HG03457 (cell line): ENCODE measurements around the gene SAMD3.
"Not testable (repeated sequence)": the region's sequence is repeated elsewhere in the genome, so short reads cannot be mapped to it uniquely, and the experiment has no call there.

Source experiments
- ATAC-seq: cut with Tn5 transposase; IDR thresholded peaks from one replicate; pipeline ENCODE4 v1.9.1; 2021; ENCODE audit warnings: moderate number of reproducible peaks; ENCODE audit not compliant: unreplicated experiment

Gene SAMD3

DNA sequence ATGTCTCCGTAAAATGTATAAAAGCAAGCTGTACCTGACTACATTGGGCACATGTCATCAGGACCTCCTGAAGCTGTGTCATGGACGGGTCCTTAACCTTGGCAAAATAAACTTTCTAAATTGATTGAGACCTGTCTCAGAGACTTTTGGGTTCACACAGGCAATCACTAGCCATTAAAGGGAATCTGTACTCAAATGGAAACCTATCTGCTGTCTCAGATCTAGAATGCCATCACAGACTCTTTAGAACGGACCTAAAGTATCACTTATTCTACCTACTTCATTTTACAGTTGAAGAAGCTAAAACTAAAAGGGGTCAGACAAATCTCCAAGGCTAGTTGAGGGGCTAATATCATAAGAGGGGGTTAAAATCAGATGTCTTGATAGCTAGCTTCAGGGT is 11.1 kb downstream of the SAMD3 start:
- no peak for ATAC-seq

DNA sequence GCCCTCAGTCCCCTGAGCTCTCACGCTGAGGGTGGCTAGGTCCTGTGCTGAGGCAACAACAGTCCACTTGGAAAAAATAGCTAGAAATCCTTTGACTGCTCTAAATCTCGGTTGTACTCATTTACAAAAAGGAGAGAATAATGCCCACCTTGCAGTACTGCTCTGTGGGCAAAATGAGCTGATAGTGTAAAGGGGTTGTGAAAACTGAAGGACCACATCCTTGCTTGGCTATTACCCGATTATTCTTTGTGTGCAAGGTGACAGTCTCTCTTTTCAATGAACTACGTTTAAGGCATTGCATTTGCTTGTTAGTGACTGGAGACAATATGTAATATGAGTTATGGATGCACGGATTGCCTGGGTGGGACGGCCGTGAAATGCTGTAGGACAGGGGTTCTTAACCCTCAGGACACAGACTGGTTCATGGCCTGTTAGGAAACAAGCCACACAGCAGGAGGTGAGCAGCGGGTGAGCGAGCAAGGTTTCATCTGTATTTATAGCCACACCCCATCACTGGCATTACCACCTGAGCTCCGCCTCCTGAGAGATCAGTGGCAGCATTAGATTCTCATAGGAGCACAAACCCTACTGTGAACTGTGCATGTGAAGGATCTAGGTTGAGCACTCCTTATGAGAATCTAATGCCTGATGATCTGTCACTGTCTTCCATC is 14.6 kb downstream of the SAMD3 start:
- ATAC-seq: no peak

DNA sequence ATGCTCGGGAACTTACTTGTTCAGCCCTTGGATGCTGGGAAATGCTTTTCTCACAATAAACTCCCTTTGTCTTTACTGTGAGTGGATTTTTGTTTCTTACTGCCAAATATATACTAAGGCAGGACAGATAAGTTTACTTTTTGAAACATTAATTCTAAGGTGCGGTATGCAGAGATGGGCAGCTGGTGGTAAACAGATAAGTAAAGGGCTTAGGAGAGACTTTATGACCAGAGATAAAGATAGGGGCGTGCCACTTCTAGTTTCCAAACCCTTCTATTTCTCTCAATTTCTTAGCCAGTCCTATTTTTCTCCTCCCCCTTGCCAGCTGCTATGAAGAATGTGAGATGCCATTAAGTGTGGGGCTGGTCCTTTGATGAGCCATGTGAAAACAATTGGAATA is 16.3 kb downstream of the SAMD3 start:
- ATAC-seq: no peak

DNA sequence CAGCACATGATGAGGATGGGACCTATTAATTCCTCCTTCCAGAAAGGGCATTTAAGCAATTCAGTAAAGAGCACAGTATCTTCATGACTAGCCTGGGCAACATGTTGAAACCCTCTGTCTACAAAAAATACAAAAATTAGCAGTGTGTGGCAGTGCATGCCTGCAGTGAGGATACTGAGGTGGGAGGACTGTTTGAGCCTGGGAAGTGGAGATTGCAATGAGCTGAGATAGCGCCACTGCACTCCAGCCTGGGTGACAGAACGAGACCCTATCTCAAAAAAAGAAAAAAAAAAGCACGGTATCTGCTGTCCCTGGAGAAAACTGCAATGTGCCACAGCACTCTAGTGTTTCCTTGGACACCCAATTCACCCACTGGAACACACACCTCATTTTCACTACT is 18.4 kb downstream of the SAMD3 start:
- ATAC-seq: no peak

DNA sequence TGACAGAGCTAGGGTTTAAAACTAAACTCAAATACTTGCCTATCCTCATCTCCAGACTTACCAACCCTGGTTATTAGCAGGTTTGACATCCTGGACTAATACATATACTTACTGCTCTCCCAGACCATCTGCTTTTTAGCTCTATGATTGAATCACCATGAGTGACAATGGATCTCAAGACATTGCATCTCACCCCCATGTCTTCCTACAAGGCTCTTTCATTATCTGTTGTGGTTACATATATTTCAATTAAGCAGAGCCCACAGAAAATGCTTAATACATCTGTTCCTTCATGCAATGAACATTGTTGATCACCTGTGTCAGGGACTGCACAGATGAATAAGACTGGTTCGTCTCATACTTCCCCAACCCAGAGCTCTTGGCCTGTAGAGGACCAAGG is 19.4 kb downstream of the SAMD3 start:
- no peak for ATAC-seq

DNA sequence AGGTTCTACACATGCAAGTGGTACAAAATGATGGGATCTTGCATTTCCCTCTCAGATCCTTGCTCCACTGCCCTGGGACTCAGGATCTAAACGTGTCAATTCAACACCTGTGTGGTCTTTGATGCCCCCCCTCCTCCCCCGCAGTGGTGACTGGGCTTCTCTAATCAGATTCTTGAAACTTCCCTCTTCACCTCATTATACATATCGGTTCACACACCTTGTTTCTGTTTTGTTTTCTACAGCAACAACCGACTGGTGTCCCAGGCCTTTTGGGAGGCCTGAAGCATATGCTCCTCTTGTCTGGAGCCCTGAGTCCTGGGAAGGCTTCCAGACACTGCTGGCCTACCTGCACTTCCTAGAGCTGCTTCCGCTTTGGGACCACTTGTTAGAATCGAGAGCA is 20.0 kb downstream of the SAMD3 start:
- peak; percentile 73 for ATAC-seq

DNA sequence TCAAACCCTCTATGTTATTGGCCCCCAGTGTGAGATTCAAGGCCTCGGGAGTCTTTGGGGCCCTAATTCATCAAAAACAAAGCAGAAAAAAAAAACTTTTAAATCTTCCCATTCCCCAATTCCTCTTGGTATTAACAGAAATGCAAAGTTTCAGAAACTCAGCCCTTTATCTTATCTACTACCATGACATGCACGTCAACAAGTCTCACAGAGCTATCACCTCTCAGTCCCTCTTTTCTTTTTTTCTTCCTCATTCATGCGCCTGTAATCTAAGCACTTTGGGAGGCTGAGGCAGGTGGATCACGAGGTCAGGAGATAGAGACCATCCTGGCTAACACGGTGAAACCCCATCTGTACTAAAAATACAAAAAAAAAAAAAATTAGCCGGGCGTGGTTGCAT is 22.7 kb downstream of the SAMD3 start:
- ATAC-seq: no peak

DNA sequence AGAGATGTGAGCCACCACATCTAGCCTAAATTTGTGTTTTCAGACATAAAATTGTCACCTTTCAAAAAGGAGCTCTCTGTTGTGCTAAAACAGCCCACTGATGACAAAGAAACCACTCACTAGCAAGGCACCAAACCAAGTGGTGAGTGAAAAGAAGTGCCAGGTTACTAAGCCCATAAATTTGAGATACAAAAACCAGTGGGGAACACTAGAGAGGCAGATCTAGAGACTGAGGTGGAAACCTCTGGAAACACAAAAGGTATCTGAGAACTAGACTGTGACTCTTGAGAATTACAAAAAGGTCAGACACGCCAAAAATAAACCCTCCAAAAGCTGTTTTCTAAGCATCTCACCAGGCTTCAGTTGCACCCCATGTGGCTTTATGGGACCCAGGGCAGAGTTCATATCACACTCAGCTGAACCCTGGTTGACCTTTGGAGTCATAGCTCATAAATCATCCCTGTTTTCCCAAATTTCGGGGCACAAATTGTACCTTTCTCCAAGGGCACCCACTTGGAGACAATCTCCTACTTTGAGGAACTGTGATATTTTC is 24.2 kb downstream of the SAMD3 start:
- no peak for ATAC-seq

DNA sequence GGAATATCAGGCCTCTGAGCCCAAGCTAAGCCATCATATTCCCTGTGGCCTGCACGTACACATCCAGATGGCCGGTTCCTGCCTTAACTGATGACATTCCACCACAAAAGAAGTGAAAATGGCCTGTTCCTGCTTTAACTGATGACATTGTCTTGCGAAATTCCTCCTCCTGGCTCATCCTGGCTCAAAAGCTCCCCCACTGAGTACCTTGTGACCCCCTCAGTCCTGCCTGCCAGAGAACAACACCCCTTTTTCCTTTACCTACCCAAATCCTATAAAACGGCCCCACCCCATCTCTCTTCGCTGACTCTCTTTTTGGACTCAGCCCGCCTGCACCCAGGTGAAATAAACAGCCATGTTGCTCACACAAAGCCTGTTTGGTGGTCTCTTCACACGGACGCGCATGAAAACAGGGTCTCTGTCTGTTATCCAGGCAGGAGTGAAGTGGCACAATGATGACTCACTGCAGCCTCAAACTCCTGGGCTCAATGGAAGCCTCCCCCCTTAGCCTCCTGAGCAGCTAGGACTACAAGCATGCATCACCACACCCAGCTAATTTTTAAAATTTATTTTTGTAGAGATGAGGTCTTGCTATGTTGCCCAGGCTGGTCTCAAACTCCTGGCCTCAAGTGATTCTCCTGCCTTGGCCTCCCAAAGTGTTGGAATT is 24.8 kb downstream of the SAMD3 start:
- ATAC-seq: not testable (repeated sequence)

DNA sequence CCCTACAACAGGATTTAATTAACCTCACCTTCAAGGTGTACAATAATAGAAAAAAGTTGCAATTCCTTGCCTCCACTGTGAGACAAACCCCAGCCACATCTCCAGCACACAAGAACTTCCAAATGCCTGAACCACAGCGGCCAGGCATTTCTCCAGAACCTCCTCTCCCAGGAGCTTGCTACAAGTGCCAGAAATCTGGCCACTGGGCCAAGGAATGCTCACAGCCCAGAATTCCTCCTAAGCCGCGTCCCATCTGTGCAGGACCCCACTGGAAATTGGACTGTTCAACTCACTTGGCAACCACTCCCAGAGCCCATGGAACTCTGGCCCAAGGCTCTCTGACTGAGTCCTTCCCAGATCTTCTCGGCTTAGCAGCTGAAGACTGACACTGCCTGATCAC is 28.3 kb downstream of the SAMD3 start:
- not testable (repeated sequence) for ATAC-seq

DNA sequence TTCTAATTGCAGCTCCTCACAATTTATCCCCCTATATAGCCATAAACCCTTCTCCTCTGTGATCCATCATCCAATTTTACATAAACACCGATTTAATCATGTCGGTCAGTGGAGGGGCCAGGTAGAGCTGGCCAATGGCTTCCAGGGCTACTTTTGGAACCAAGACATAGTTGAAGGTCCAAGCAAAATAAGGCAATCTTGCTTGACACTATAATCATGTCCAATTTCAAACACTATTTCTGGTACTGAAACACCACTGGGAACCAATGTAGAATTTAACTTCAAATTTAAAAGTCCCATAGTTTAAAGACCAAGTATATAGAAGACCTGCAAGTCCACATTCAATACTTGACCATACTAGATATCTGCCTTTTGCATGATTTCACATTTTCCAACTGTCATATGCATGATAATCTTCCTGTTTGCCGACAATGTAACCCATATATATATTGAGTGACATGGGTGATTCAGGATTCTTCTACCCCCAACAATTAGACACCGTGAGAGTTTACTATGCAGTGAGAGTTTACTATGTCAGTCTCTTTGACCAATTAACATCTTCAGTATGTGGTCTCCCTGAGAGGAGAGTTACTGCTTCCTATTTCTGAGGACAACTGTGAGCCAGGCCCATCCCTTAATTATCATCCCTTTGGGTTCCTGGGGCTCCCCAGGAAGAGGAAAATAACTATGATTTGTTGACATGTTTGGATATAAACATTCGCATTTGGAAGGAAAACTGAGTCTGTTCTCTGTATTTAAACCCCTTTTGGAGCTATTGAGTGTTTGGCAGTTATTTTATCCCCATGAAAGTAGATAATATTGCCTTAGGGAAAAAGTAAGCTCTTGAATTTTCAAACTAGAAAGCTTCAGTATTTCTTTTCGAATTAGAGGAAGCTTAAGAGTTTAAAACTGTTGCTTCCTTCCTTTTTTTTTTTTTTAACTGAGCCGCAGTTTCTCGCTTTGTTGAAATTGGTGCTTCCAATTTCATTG is 31.8 kb downstream of the SAMD3 start:
- ATAC-seq: no peak

DNA sequence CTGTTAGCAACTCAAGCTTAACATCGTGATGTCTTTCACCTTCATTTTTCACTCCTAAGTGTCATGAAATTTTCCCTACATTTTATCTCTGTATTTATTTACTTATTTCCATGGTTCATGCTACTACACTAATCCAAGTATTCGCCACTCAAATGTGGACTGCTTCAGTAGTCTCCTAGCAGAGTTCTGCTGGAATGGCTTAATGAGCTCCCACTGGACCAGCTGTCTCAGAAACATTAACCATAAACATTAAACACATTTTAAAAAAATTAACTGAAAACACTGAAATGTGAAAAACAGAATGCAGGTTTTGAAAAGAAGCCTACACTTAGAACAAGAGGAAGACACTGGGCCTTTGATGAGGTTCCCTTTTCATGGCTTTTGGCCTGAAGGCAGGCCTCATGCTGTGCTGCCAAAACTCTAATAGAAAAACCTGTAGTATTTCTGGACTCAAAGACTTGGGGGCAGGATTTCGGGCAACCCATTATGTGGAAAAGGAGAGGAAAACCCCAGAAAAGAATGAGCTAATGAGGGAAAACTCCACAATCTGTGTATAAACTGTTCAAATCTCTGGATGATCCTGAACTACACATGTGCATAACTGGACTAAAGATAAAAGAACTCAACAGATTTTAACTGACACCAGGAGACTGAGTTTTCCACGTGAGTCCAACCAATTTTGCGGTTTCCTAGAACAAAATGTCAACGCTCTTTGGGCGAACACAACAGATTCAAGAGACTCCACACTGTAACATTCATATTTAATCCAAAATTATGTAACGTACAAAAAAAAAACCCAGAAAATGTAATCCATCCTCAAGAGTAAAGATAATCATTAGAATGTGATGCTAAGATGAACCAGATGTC is 33.0 kb downstream of the SAMD3 start:
- no peak for ATAC-seq

DNA sequence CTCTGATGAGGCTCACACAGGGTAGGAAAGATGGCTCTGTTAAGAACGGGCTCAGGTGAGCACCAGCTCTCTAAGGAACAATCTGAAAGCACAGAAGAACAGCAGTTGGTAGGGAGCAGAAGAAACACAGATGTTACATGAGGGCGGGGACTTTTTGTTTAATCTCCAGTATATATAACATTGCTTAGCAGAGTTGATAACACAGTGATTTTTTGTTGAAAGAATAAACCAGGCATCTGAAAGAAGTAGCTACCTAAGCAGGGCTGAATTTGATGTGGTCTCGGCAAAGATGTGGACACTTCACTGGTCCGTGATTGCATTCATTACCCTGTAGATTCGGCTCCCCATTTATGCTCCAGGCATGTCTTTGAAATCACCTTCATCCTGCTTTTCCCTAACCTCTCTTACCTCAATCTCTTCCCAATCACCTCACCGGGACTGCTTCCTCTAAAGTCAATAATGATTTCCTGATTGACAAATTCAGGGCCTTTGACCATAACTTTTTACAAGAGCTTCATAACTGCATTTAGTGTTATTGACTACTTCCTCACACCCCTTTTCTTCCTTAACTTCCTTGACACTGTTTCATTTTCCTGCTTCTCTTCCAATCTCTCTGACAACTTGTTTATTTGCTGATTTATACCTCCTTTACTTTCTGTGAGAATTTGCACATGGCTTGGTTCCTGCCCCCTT is 34.4 kb downstream of the SAMD3 start:
- no peak for ATAC-seq

DNA sequence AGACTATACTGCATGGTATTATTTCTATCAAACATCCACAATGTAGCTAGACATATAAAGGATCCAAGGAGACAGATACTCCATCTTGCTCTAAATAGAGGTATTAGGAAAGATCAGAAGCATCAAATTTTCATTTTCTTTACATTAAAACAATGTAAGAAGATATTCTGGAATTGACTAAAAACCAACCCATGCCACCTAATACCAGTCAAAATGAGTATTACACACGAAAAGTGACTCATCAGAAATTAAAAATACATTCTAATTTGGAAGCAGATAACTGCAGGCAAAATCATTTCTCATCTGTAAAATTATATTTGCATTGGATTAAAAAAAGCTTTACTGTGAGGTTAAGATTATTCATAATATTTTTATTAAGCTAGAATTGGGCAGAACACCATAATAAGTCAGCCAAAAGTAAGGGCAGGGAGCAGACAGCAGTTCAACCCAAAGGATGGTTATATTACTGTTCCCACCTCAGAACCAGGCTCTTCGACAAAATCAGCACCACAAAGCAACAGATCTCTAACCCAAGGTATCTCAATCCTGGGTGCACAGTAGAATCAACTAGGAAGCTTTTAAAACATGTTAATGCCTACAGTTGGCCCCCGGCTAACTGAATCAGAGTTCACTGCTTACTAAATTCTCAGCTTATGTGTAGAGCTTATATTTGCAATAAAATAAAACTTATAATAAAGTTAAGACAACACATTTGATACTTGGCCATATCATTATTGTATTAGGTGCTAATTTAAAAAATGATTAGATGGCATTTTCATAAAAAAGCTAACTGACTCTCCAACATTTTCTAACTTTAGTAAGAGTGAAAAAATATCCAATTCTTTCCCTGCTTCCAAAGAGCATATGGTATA is 35.2 kb downstream of the SAMD3 start:
- ATAC-seq: no peak

DNA sequence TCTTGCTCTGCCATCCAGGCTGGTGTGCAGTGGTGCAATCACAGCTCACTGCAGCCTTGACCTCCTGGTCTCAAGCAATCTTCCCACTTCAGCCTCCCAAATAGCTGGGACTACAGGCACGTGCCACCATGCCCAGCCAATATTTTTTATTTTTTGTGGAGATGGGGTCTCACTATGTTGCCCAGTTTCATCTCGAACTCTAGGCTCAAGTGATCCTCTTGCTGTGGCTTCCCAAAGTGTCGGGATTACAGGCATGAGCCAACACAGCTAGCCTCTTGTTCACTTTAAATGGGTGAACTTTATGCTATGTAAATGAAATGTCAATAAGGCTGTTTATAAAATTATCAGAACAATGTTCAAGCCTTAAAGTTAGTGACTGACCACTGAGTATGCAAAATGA is 37.1 kb downstream of the SAMD3 start:
- no peak for ATAC-seq

DNA sequence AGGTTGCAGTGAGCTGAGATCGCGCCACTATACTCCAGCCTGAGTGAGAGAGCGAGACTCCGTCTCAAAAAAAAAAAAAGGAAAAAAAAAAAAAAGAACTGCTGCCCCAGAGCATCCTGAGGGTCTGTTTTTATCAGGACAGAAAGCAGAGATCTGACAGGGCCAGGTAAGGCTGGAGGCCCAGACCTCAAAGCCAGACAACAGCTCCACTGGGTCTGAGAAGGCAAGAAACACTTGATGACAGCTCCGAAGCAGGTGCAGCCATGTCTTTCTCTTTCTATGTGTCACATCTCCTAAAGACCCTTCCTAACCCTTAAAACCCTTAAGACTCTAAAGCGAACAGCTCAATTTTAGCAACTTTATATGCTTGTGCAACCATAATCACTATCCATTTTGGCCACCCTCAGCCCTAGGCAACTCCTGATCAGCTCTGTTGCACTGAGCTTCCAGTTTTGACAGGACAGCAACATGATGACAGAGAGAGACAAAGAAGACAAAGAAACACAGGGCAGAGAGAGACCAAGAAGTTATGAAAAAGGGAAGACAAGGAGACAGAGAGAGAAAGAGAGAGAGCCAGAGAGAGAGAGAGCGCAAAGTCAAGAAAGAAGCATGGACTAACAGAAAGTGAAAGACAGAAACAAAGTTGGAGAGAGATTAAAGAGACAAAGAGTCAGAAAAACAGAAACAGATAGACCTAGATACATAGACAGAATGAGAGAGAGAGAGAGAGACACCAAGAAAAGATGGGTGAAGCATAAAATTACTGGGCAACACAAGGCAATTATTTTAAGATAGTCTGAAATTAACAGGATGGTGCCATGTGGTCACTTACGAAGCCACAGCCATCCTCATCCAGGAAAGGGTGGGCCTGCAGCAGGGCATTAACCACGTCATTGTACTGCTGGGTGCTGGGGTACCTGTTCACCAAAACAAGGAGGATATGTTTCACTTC is 39.2 kb downstream of the SAMD3 start:
- ATAC-seq: no peak

DNA sequence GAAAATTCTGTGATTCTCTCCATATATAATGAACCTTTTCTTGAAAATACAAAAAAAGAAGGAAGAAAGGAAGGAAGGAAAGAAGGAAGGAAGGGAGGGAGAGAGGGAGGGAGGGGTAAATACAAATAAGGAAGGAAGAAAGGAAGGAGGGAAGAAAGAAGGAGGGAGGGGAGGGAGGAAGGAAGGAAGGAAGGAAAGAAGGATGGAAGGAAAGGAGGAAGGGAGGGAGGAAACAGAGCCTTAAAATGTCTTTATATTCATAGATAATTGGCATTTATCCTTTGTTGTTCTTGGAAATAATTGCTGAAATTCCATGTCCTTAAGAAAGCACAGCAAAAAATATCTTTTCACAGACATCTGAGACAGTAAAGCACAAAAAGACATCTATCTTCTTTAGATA is 40.3 kb downstream of the SAMD3 start:
- no peak for ATAC-seq

DNA sequence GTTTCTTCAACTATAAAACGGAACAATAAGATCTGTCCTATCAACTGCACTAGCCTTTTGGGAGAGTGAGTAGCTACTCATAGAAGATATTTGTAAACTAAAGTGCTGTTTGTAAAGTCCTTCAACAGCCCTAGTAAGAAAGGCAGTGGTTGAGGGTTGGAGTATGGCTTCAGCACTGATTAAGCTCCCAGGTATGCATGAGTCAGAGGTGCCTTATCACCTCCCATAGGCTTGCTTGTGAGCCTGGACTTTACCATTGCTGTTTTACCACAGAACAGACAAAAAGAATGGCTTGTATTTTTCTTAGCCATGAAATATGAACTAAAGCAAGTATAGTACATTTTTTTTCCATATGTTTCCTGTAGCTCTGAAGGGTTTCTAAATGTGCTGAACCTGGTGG is 44.1 kb downstream of the SAMD3 start:
- ATAC-seq: no peak
